NCI-H2029 treated with DMSO at 0.1 percent for 48 hours (cell line): ENCODE data around the gene APLNR.
A peak's percentile ranks its signal among the peaks of the same experiment; 100 is the strongest.

ENCODE experiments used
- DNase-seq: peaks from one replicate; lab custom pipeline; 2025; lab: John Stamatoyannopoulos, UW

APLNR gene

GRCh38 chr11:57251491-57252104, 14.5 kb upstream of the APLNR start:
- no peak for DNase-seq

GRCh38 chr11:57251037-57251436, 14.0 kb upstream of the APLNR start:
- no peak for DNase-seq

- peak; percentile 57 for DNase-seq
These were observed 12.6 kb upstream of the APLNR start for GRCh38 chr11:57249384-57250319.

GRCh38 chr11:57248780-57249383, 11.8 kb upstream of the APLNR start:
- no peak for DNase-seq

- no peak for DNase-seq
These were observed 7.9 kb upstream of the APLNR start for GRCh38 chr11:57244911-57245310.

GRCh38 chr11:57241353-57241972, 4.4 kb upstream of the APLNR start:
- no peak for DNase-seq

- no peak for DNase-seq
These were observed 3.7 kb upstream of the APLNR start for GRCh38 chr11:57240757-57241156.

GRCh38 chr11:57240007-57240406, 3.0 kb upstream of the APLNR start:
- no peak for DNase-seq

GRCh38 chr11:57239348-57239747, 2.3 kb upstream of the APLNR start:
- DNase-seq: no peak

- DNase-seq: no peak
These were observed 1.0 kb downstream of the APLNR start for GRCh38 chr11:57235761-57236703.

- DNase-seq: no peak
These were observed 3.3 kb downstream of the APLNR start for GRCh38 chr11:57233702-57234101.

GRCh38 chr11:57231539-57232253, 5.4 kb downstream of the APLNR start:
- DNase-seq: no peak

GRCh38 chr11:57230791-57231538, 6.1 kb downstream of the APLNR start:
- DNase-seq: no peak

GRCh38 chr11:57230316-57230715, 6.7 kb downstream of the APLNR start:
- DNase-seq: no peak

GRCh38 chr11:57228600-57228999, 8.4 kb downstream of the APLNR start:
- no peak for DNase-seq

GRCh38 chr11:57224537-57224936, 12.5 kb downstream of the APLNR start:
- DNase-seq: no peak

GRCh38 chr11:57224128-57224527, 12.9 kb downstream of the APLNR start:
- no peak for DNase-seq

- DNase-seq: no peak
These were observed 13.4 kb downstream of the APLNR start for GRCh38 chr11:57223601-57224000.

- DNase-seq: no peak
These were observed 14.8 kb downstream of the APLNR start for GRCh38 chr11:57222239-57222638.

GRCh38 chr11:57219021-57219627, 17.9 kb downstream of the APLNR start:
- no peak for DNase-seq
